ENCODE measurements around the gene FAM216A. TPM values are rescaled to one million over a fixed set of nuclear protein-coding genes. Genes with fewer than 3 reads are reported as not detected.

The FAM216A gene
- total and polyA plus RNA-seq, 9 of the 15 experiments (the other 6 are each of a cell fraction or from before 2014, with no cell fraction given) = 17.2 to 96.9 (median 48.5) TPM

- TF ChIP-seq RERE (CRISPR knock-in tag; IDR thresholded peaks at IDR 0.05; ENCODE audit: borderline replicate concordance) = 0 out of 2 replicates have a peak, but pooled peaks have one; percentile 30
- peak; percentile 94 for TF ChIP-seq POLR2H (tag; IDR thresholded peaks at IDR 0.05; ENCODE audit: low read depth)
- no peak for TF ChIP-seq STAG1 (CRISPR knock-in tag; IDR thresholded peaks at IDR 0.05; ENCODE audit: borderline replicate concordance)
- TF ChIP-seq NFXL1 (CRISPR knock-in tag; IDR thresholded peaks at IDR 0.05) = 0 out of 2 replicates have a peak, but pooled peaks have one; percentile 49
- TF ChIP-seq CREBBP (IDR thresholded peaks at IDR 0.05; ENCODE audit: low read depth, low read length) = no peak
- TF ChIP-seq ELF1 (tag; IDR thresholded peaks at IDR 0.05) = peak; percentile 68
- TF ChIP-seq ASH1L (IDR thresholded peaks at IDR 0.05; ENCODE audit: borderline replicate concordance, low read depth, partially characterized antibody) = peak; percentile 77
- TF ChIP-seq GTF2A2 (tag; IDR thresholded peaks at IDR 0.05) = peak; percentile 43; the same call in 1 of the 2 replicates
- TF ChIP-seq GTF2B (IDR thresholded peaks at IDR 0.05; ENCODE audit: extremely low read depth, insufficient read length) = no peak
- peak; percentile 95 for TF ChIP-seq TFAP4 (CRISPR knock-in tag; IDR thresholded peaks at IDR 0.05; ENCODE audit: borderline replicate concordance)
- peak; percentile 98 for TF ChIP-seq DMBX1 (CRISPR knock-in tag; IDR thresholded peaks at IDR 0.05; ENCODE audit: borderline replicate concordance)
- peak; percentile 30 for TF ChIP-seq ZFP36 (IDR thresholded peaks at IDR 0.05; ENCODE audit: low read depth, low read length, partially characterized antibody)
- peak; percentile 100 for TF ChIP-seq RBFOX2 (IDR thresholded peaks at IDR 0.05; ENCODE audit: low read depth, low read length)
Measured at GRCh38 chr12:110501752-110502738, 33.4 kb downstream of the FAM216A start, which contains the start of the genes RAD9B and VPS29 (continued).

Measured in K562 (cell line).